ENCODE measurements around the gene IFI44L.

The IFI44L gene

DNA sequence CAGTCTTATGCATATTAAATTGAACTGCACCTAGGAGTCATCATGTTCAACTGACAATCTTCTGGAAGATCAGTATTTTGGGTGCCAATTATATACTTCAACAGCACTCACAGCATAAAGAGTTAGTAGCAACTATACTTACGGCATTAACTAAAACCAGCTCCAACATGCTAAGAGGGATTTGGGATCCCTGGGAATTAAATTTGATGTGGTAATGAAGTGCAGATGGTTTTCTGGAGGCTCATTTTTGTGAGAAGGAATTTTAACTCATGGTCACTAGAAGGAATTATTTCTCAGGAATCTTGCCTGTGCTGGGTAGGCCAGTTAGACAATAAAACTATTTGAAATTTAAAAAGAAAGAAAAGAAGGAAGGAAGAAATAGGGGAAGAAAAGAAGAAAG, 47.7 kb downstream of the IFI44L start:
- Histone ChIP-seq H3K36me3 (ENCODE audit: insufficient read depth, low read length) (peaks cover 8% of the 10 kb centered on the region; the same call in 1 of the 2 replicates), H3K4me3 (ENCODE audit: low read depth in 1 of 2, low read length in 2 of 2) (no peak overlapping the region), H3K27me3 (ENCODE audit: insufficient read depth, low read length, poor library complexity) (no peaks in the 10 kb centered on the region), H3K4me1 (ENCODE audit: insufficient read depth, low read length) (no peaks in the 10 kb centered on the region), H3K9ac (ENCODE audit: low read depth, low read length) (no peak overlapping the region), H3K4me2 (ENCODE audit: insufficient read depth, low read length) (no peak overlapping the region), H3K9me3 (ENCODE audit: insufficient read depth, low read length, severe bottlenecking) (no peaks in the 10 kb centered on the region), H3K79me2 (ENCODE audit: insufficient read depth, low read length) (no peaks in the 10 kb centered on the region), H4K20me1 (ENCODE audit: insufficient read depth, low read length) (no peaks in the 10 kb centered on the region), H2AFZ (ENCODE audit: low read depth, low read length) (no peak overlapping the region), H3K27ac (ENCODE audit: low read length) (no peak overlapping the region)
- TF ChIP-seq, protein P1, sequence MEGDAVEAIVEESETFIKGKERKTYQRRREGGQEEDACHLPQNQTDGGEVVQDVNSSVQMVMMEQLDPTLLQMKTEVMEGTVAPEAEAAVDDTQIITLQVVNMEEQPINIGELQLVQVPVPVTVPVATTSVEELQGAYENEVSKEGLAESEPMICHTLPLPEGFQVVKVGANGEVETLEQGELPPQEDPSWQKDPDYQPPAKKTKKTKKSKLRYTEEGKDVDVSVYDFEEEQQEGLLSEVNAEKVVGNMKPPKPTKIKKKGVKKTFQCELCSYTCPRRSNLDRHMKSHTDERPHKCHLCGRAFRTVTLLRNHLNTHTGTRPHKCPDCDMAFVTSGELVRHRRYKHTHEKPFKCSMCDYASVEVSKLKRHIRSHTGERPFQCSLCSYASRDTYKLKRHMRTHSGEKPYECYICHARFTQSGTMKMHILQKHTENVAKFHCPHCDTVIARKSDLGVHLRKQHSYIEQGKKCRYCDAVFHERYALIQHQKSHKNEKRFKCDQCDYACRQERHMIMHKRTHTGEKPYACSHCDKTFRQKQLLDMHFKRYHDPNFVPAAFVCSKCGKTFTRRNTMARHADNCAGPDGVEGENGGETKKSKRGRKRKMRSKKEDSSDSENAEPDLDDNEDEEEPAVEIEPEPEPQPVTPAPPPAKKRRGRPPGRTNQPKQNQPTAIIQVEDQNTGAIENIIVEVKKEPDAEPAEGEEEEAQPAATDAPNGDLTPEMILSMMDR (IDR thresholded peaks at IDR 0.05; ENCODE audit: borderline replicate concordance, extremely low read depth, low read length, poor library complexity, severe bottlenecking), result no peak
- TF ChIP-seq EZH2 (IDR thresholded peaks at IDR 0.05; ENCODE audit: borderline replicate concordance, low read depth, low read length, severe bottlenecking), result no peak
- DNase-seq (no peak), ATAC-seq (ENCODE audit: insufficient read depth, low read depth) (no peak)

DNA sequence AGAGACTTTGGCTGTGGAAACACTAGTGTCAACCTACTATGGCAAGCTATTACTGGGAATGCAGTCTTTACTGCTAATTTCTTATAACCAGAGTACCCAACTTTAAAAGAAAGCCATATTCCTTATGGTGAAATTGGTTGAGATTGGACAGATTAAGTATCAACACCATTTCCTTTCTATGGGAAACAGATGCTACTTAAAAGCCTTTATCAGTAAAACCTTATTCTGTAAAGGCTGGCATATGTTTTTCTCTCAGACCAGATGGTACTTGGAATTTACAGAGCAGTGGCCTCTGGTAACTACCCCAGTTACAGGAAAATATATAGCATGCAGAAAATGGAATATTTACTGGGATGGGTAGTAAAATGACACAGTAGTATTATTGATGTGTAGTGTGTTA, 48.2 kb downstream of the IFI44L start:
- Histone ChIP-seq H3K79me2 (ENCODE audit: insufficient read depth, low read length) (no peaks in the 10 kb centered on the region), H3K27ac (ENCODE audit: low read length) (no peak overlapping the region), H3K27me3 (ENCODE audit: insufficient read depth, low read length, poor library complexity) (no peaks in the 10 kb centered on the region), H3K4me2 (ENCODE audit: insufficient read depth, low read length) (no peak overlapping the region), H3K4me1 (ENCODE audit: insufficient read depth, low read length) (no peaks in the 10 kb centered on the region), H4K20me1 (ENCODE audit: insufficient read depth, low read length) (no peaks in the 10 kb centered on the region), H3K9ac (ENCODE audit: low read depth, low read length) (no peak overlapping the region), H2AFZ (ENCODE audit: low read depth, low read length) (no peak overlapping the region), H3K9me3 (ENCODE audit: insufficient read depth, low read length, severe bottlenecking) (no peaks in the 10 kb centered on the region), H3K4me3 (ENCODE audit: low read depth in 1 of 2, low read length in 2 of 2) (no peak overlapping the region), H3K36me3 (ENCODE audit: insufficient read depth, low read length) (peaks cover 3% of the 10 kb centered on the region; the same call in 1 of the 2 replicates)
- DNase-seq (no peak), ATAC-seq (ENCODE audit: insufficient read depth, low read depth) (no peak)
- TF ChIP-seq, protein P1 (IDR thresholded peaks at IDR 0.05; ENCODE audit: borderline replicate concordance, extremely low read depth, low read length, poor library complexity, severe bottlenecking), result no peak
- TF ChIP-seq EZH2 (IDR thresholded peaks at IDR 0.05; ENCODE audit: borderline replicate concordance, low read depth, low read length, severe bottlenecking), result no peak

DNA sequence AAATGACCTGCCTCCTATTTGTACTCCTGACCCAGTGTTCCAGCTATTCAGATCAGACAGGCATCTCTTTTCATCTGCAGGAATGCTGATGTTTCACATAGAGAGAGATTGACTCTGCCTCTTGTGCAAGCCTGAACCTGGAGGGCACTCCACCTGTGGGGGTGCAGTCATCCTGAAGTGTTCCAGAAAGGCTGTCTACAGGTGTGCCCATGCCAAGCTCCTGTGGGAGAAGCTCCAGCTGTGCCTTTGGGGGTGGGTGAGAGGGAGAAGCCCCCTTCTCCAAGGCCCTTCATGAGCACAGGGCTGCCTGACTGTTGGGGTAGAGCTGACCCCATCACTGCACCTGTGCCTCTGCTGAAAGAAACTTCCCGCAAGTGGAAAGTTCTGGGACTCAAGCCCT, 52.2 kb downstream of the IFI44L start:
- Histone ChIP-seq H3K36me3 (ENCODE audit: insufficient read depth, low read length) (no peaks in the 10 kb centered on the region), H3K9ac (ENCODE audit: low read depth, low read length) (no peak overlapping the region), H3K9me3 (ENCODE audit: insufficient read depth, low read length, severe bottlenecking) (no peaks in the 10 kb centered on the region), H3K4me3 (ENCODE audit: low read depth in 1 of 2, low read length in 2 of 2) (no peak overlapping the region), H2AFZ (ENCODE audit: low read depth, low read length) (no peak overlapping the region), H3K79me2 (ENCODE audit: insufficient read depth, low read length) (no peaks in the 10 kb centered on the region), H4K20me1 (ENCODE audit: insufficient read depth, low read length) (no peaks in the 10 kb centered on the region), H3K4me2 (ENCODE audit: insufficient read depth, low read length) (no peak overlapping the region), H3K4me1 (ENCODE audit: insufficient read depth, low read length) (no peaks in the 10 kb centered on the region), H3K27me3 (ENCODE audit: insufficient read depth, low read length, poor library complexity) (no peaks in the 10 kb centered on the region), H3K27ac (ENCODE audit: low read length) (no peak overlapping the region)
- ATAC-seq (ENCODE audit: insufficient read depth, low read depth), result no peak
- no peak for TF ChIP-seq EZH2 (IDR thresholded peaks at IDR 0.05; ENCODE audit: borderline replicate concordance, low read depth, low read length, severe bottlenecking)
- TF ChIP-seq, protein P1 (IDR thresholded peaks at IDR 0.05; ENCODE audit: borderline replicate concordance, extremely low read depth, low read length, poor library complexity, severe bottlenecking), result no peak
- no peak for DNase-seq

DNA sequence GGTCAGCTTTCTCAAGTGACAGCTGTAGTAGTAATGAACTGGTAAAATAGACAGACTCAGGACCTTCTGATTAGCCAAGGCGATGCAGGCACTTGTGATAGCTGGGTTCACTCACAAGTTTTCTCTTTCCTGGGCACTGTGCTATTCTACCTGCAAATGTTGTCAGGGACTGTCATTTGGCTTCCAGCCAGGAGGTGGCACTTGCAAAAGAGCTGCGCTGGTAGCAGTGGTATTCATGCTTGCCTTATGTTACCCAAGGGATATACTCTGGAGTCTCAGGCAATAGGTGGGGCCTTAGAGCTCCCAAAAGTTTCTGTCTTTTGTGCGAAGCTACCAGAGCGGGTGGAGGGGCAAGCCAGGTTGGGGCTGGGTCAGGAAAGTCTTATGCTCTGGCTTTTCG, 52.9 kb downstream of the IFI44L start:
- no peaks in the 10 kb centered on the region for H4K20me1 ChIP-seq (ENCODE audit: insufficient read depth, low read length)
- no peak overlapping the region for H3K27ac ChIP-seq (ENCODE audit: low read length)

More for the DNA sequence above, 52.9 kb downstream of the IFI44L start:
- Histone ChIP-seq H3K36me3 (ENCODE audit: insufficient read depth, low read length) (no peaks in the 10 kb centered on the region), H3K9me3 (ENCODE audit: insufficient read depth, low read length, severe bottlenecking) (no peaks in the 10 kb centered on the region), H3K4me1 (ENCODE audit: insufficient read depth, low read length) (peaks cover 4% of the 10 kb centered on the region), H3K4me3 (ENCODE audit: low read depth in 1 of 2, low read length in 2 of 2) (no peak overlapping the region), H2AFZ (ENCODE audit: low read depth, low read length) (no peak overlapping the region), H3K79me2 (ENCODE audit: insufficient read depth, low read length) (no peaks in the 10 kb centered on the region), H3K27me3 (ENCODE audit: insufficient read depth, low read length, poor library complexity) (no peaks in the 10 kb centered on the region), H3K4me2 (ENCODE audit: insufficient read depth, low read length) (no peak overlapping the region), H3K9ac (ENCODE audit: low read depth, low read length) (no peak overlapping the region)
- DNase-seq (peak; percentile 21), ATAC-seq (ENCODE audit: insufficient read depth, low read depth) (peak; percentile 67)
- TF ChIP-seq EZH2 (IDR thresholded peaks at IDR 0.05; ENCODE audit: borderline replicate concordance, low read depth, low read length, severe bottlenecking), result no peak
- TF ChIP-seq, protein P1 (IDR thresholded peaks at IDR 0.05; ENCODE audit: borderline replicate concordance, extremely low read depth, low read length, poor library complexity, severe bottlenecking), result peak; percentile 51

Measured in DND-41 (cell line).